IPS-20b (cell line): ENCODE results near the gene PIP5K1B.

Experiments used
- H3K27ac ChIP-seq: one replicate; pipeline ENCODE4 v1.5.1; 2013; ENCODE audit warnings: low read length
- H3K27me3 ChIP-seq: 2 replicates; pipeline ENCODE4 v1.6.1; 2013; ENCODE audit warnings: mild to moderate bottlenecking, low read length, inconsistent platforms; ENCODE audit not compliant: insufficient read depth
- H3K36me3 ChIP-seq: 2 replicates; pipeline ENCODE4 v1.6.1; 2013; ENCODE audit warnings: low read depth, mild to moderate bottlenecking, inconsistent platforms, low read length, moderate library complexity; ENCODE audit not compliant: insufficient read depth
- H3K4me1 ChIP-seq: 2 replicates; pipeline ENCODE4 v1.6.1; 2013; ENCODE audit warnings: mild to moderate bottlenecking, control low read depth, inconsistent platforms, low read length, moderate library complexity; ENCODE audit not compliant: insufficient read depth
- H3K4me3 ChIP-seq: 2 replicates; pipeline ENCODE4 v1.5.1; 2013; ENCODE audit warnings: mild to moderate bottlenecking, low read length, inconsistent platforms
- H3K9ac ChIP-seq: 2 replicates; pipeline ENCODE4 v1.6.1; 2013; ENCODE audit warnings: low read depth, mild to moderate bottlenecking, inconsistent platforms, low read length, moderate library complexity
- H3K9me3 ChIP-seq: 2 replicates; pipeline ENCODE4 v1.6.1; 2013; ENCODE audit warnings: mild to moderate bottlenecking, low read depth, low read length, inconsistent platforms; ENCODE audit not compliant: insufficient read depth

The PIP5K1B gene

DNA sequence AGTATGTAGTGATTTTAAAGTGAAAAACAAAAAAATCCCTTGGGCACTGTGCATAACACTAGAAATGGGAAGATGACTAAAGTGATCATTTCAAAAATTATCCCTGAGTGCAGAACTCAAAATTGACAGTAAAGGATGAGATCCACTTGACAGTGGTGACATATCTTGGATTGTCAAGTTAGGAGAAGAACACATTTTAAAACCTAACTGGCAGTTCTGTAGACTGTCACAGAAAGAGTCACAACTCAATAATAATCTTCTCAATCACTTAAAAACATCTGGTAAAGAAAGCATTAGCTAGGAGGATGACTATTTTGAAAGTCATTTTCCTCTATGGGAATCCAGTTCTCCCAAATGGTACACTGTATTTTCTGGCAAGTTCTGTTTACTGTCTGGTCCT, 127.1 kb downstream of the PIP5K1B start:
- H3K9ac ChIP-seq = no peak overlapping the region
- H3K27me3 ChIP-seq = no peaks in the 10 kb centered on the region
- no peak overlapping the region for H3K27ac ChIP-seq
- H3K9me3 ChIP-seq = no peaks in the 10 kb centered on the region
- H3K36me3 ChIP-seq = no peaks in the 10 kb centered on the region
- no peak overlapping the region for H3K4me3 ChIP-seq
- H3K4me1 ChIP-seq = no peaks in the 10 kb centered on the region; the same call in 1 of the 2 replicates

- Histone ChIP-seq H3K27me3 (no peaks in the 10 kb centered on the region), H3K36me3 (no peaks in the 10 kb centered on the region), H3K9me3 (no peaks in the 10 kb centered on the region), H3K4me3 (no peak overlapping the region), H3K9ac (no peak overlapping the region), H3K27ac (no peak overlapping the region), H3K4me1 (no peaks in the 10 kb centered on the region; the same call in 1 of the 2 replicates)
Measured at GRCh38 chr9:68832861-68833518, 128.0 kb downstream of the PIP5K1B start.

- H3K27ac ChIP-seq = no peak overlapping the region
- no peaks in the 10 kb centered on the region for H3K36me3 ChIP-seq
- H3K9me3 ChIP-seq = no peaks in the 10 kb centered on the region
- H3K4me1 ChIP-seq = no peaks in the 10 kb centered on the region; the same call in 1 of the 2 replicates
- no peaks in the 10 kb centered on the region for H3K27me3 ChIP-seq
- H3K4me3 ChIP-seq = no peak overlapping the region
- no peak overlapping the region for H3K9ac ChIP-seq
Measured at GRCh38 chr9:68834931-68835520, 130.0 kb downstream of the PIP5K1B start.

- Histone ChIP-seq H3K9ac (no peak overlapping the region), H3K4me3 (no peak overlapping the region), H3K27ac (no peak overlapping the region), H3K36me3 (no peaks in the 10 kb centered on the region), H3K4me1 (no peaks in the 10 kb centered on the region), H3K9me3 (no peaks in the 10 kb centered on the region), H3K27me3 (no peaks in the 10 kb centered on the region)
Measured at GRCh38 chr9:68836788-68837187, 131.7 kb downstream of the PIP5K1B start.

DNA sequence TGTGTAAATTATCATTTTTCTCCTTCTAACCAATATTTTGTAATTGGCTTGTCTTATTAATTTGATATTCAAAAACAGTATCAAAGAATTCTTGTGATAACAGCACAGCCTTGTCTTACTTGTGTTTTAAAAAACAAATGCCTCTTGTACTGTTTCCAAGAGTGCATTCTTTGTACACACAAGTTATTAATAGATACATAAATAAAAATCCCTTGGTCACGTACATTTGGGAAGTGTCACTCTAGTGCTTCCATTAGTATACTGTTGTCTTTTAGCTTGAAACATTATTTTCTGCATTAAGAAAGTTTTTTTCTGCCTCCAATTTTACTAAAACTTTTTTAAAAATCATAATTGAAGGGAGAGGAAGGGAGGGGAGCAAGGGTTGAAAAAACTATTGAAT, 133.2 kb downstream of the PIP5K1B start:
- Histone ChIP-seq H3K4me1 (no peaks in the 10 kb centered on the region), H3K27me3 (no peaks in the 10 kb centered on the region), H3K9ac (no peak overlapping the region)

DNA sequence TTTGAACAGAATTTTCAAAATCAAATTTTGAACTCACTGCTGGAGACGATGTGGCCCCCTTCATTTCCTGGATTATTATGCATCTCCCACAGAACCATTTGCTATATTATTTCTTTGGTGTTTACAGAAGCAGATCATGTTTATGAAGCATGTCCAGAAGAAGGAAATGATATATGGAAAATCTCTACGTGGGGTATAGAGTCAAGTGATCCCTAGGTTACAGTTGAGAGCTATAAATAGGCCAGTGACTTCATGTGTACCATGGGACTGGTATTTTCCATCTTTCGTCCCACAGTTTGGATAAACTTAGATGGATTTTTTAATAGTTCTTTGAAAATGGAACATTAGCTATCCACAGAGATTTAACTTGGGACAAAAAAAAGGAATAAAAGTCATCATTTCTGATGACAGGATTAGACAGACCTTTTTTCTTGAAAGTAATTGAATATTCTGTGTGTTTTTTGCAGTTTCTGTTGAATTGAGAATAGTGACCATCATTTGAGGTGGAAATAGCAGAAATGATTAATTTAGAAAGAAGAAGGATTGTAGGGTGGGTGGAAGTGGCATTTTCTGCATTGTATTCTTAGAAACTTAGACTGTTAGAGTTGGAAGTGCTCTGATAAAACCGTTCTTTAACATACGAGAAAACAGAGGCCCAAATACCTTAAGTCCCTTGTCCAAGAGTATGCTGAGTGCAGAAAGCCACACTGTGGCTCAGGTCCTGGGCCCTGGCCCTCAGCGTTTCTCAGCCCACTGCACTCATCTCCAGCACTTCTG, 136.4 kb downstream of the PIP5K1B start:
- Histone ChIP-seq H3K36me3 (no peaks in the 10 kb centered on the region), H3K4me3 (no peak overlapping the region), H3K4me1 (peaks cover 9% of the 10 kb centered on the region; the same call in 1 of the 2 replicates), H3K9me3 (no peaks in the 10 kb centered on the region), H3K9ac (no peak overlapping the region), H3K27ac (no peak overlapping the region), H3K27me3 (no peaks in the 10 kb centered on the region)

More for the DNA sequence above, 133.2 kb downstream of the PIP5K1B start:
- Histone ChIP-seq H3K36me3 (no peaks in the 10 kb centered on the region), H3K9me3 (no peaks in the 10 kb centered on the region), H3K4me3 (no peak overlapping the region), H3K27ac (no peak overlapping the region)

- H3K36me3 ChIP-seq = no peaks in the 10 kb centered on the region
- H3K4me1 ChIP-seq = peaks cover 9% of the 10 kb centered on the region; the same call in 1 of the 2 replicates
- no peak overlapping the region for H3K9ac ChIP-seq
- no peak overlapping the region for H3K27ac ChIP-seq
- no peaks in the 10 kb centered on the region for H3K9me3 ChIP-seq
- H3K27me3 ChIP-seq = no peaks in the 10 kb centered on the region
- H3K4me3 ChIP-seq = no peak overlapping the region
Measured at GRCh38 chr9:68842568-68842967, 137.5 kb downstream of the PIP5K1B start.

DNA sequence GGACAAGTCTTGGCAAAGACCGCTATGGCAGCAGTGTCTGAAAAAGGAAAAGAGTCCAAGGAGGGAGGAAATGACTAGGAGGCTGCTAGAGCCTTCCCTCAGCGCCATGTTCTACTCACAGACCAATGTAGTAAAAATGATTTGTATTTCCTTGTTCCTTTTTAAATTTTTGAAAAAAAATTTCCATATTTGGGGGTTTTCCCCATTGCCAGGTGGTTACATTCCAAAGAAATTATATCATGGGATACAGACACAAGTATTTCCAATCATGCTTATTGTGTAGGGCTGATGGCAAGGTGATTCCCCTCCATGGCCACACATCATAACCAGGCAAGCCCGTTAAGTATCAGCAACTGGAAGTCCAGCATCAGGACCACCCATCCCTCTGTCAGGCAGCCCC, 138.2 kb downstream of the PIP5K1B start:
- Histone ChIP-seq H3K9ac (no peak overlapping the region), H3K36me3 (no peaks in the 10 kb centered on the region), H3K4me1 (peaks cover 9% of the 10 kb centered on the region; the same call in 1 of the 2 replicates), H3K4me3 (no peak overlapping the region), H3K27ac (no peak overlapping the region), H3K9me3 (no peaks in the 10 kb centered on the region), H3K27me3 (no peaks in the 10 kb centered on the region)

- Histone ChIP-seq H3K36me3 (no peaks in the 10 kb centered on the region), H3K27me3 (no peaks in the 10 kb centered on the region), H3K9me3 (no peaks in the 10 kb centered on the region), H3K4me3 (no peak overlapping the region), H3K4me1 (peaks cover 9% of the 10 kb centered on the region; the same call in 1 of the 2 replicates), H3K27ac (no peak overlapping the region), H3K9ac (no peak overlapping the region)
Measured at GRCh38 chr9:68844157-68844556, 139.1 kb downstream of the PIP5K1B start.

DNA sequence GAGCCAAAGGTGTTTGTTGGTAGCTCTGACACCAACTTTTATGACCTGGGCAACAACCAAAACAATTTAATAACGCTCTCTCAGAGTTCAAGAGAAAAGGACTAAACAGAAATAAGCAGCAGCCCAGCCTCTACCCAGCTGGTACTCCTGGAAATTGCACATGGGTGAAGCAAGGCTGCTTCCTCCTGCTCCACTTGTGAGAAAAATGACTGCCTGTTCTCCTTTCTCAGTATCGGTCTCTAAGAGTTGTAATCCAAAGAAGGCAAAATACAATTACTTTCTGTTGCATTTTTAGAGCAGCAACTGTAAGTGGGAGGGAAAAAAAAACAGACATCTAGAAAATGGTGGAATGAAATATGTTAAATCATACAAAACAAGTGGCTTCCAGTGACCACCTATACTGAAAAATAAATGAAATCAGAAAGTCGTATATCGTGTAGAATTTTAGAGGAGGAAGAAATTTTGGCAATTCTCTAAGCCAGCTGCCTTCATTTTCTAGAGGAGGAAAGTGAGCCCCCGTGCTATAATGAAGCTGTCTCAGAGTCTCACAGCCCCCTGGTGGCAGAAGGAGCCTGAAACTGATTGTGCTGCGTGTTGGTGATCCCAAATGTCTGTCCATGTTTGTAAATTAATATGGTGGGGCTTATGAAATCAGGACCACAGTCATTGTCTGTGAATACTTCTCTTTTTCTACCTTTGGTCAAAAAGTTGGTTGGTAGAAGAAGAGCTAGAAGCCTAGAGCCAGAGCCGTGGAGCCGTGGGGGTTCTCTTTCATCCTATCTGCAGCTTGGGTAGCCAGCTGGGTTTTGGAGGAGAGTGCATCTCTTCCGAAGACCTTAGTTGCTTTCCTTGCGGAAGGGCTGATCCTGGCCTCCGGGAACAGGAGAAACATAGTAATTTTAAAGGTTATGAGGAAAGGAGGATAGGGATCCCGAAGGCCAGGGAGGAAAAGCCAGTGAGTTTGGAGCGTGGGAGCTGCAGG, 139.9 kb downstream of the PIP5K1B start:
- Histone ChIP-seq H3K9me3 (no peaks in the 10 kb centered on the region), H3K9ac (no peak overlapping the region), H3K27me3 (no peaks in the 10 kb centered on the region), H3K36me3 (no peaks in the 10 kb centered on the region), H3K27ac (no peak overlapping the region), H3K4me3 (no peak overlapping the region), H3K4me1 (peaks cover 9% of the 10 kb centered on the region; the same call in 1 of the 2 replicates)

GRCh38 chr9:68847765-68848164, 142.7 kb downstream of the PIP5K1B start:
- no peaks in the 10 kb centered on the region for H3K27me3 ChIP-seq
- no peak overlapping the region for H3K9ac ChIP-seq
- no peak overlapping the region for H3K27ac ChIP-seq

More at GRCh38 chr9:68847765-68848164, 142.7 kb downstream of the PIP5K1B start:
- Histone ChIP-seq H3K4me3 (no peak overlapping the region), H3K9me3 (no peaks in the 10 kb centered on the region), H3K36me3 (no peaks in the 10 kb centered on the region), H3K4me1 (peaks cover 9% of the 10 kb centered on the region; the same call in 1 of the 2 replicates)
